HEK293T (cell line): ENCODE data around the gene KCNJ2.

ENCODE experiments used
- ELF4 ChIP-seq: fragments of 450-650 bp; IDR thresholded peaks from 2 replicates; pipeline ENCODE4 v1.6.1; 2017; ENCODE audit warnings: antibody characterized with exemption
- FOXA1 ChIP-seq: fragments of 450-650 bp; IDR thresholded peaks from 2 replicates; pipeline ENCODE4 v1.6.1; 2016; ENCODE audit warnings: mild to moderate bottlenecking
- FOXM1 ChIP-seq: fragments of 450-650 bp; IDR thresholded peaks from 2 replicates; pipeline ENCODE4 v1.6.1; 2017; ENCODE audit warnings: mild to moderate bottlenecking, borderline replicate concordance
- LEF1 ChIP-seq: fragments of 450-650 bp; IDR thresholded peaks from 2 replicates; pipeline ENCODE4 v1.6.1; 2017; ENCODE audit warnings: mild to moderate bottlenecking, borderline replicate concordance
- TARDBP ChIP-seq: fragments of 450-650 bp; IDR thresholded peaks from 2 replicates; pipeline ENCODE4 v1.6.1; 2016

GRCh38 chr17:70134777-70135176, 34.6 kb upstream of the KCNJ2 start:
- TF ChIP-seq ELF4 (no peak), LEF1 (no peak), TARDBP (no peak), FOXM1 (no peak), FOXA1 (no peak)
